Measurements from ENCODE around the gene EML1.
A peak's percentile ranks its signal among the peaks of the same experiment; 100 is the strongest.

The EML1 gene

DNA sequence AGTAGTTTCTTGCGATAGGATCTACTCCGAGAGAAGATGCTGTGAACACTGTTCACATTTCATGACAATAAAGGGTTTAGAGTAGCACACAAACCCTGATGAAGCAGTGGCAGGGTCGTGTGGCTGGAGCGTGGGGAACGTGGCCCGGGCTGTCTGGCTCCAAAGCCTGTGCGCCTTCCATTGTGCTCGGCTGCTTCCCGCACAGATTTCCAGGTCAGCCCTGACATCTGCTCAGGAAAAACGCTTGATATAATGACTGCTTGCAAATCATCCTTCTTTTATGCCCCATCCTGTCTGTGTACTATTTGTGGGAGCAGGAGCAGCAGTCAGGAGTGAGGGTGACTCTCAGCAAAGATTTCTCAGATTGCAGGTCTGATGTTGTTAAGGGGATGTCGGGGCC is 78.6 kb downstream of the EML1 start:
- H3K36me3 ChIP-seq (ENCODE audit: insufficient read depth, low read length) = no peaks in the 10 kb centered on the region
- no peak overlapping the region for H3K9ac ChIP-seq (ENCODE audit: low read length)
- H3K4me3 ChIP-seq (ENCODE audit: low read depth in 1 of 2, low read length in 2 of 2) = no peak overlapping the region
- H3K27ac ChIP-seq (ENCODE audit: low read depth, low read length) = no peak overlapping the region
- no peaks in the 10 kb centered on the region for H3K9me3 ChIP-seq (ENCODE audit: low read length)
- H3K27me3 ChIP-seq (ENCODE audit: control insufficient read depth in 1 of 2, insufficient read depth in 2 of 2, low read length in 2 of 2) = no peaks in the 10 kb centered on the region
- no peaks in the 10 kb centered on the region for H3K4me1 ChIP-seq (ENCODE audit: insufficient read depth, low read length)

DNA sequence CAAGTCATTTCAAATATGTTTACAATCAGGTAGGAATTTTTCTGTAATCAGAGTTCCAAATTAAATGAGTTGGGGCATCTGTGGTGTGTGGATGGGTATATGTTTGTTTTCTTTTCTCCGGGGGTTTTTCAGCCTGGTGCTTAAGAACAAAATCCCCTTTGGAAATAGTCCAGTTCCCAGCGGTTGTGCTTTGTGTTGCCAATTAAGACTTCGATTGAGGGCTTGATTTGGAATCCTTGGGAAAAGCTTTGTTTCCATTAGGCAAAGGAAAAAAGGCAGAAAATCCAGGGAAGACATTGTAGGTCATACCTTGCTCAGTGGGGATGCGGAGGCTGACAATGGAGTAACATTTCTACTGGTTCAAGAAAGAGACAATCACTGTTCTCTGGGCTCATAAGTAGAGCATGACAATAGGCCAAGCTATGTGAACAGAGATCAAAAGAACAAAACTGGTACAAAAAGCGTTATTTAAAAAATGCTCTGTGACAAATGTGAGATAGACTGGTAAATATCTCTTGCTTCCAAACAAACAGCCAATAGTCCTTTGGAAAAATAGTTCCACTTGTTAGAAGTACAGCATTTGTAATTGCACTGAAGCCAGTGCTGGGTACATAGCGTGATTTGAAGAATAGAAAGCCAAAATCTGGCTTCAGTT is 79.7 kb downstream of the EML1 start:
- Histone ChIP-seq H3K4me1 (ENCODE audit: insufficient read depth, low read length) (no peaks in the 10 kb centered on the region), H3K36me3 (ENCODE audit: insufficient read depth, low read length) (no peaks in the 10 kb centered on the region), H3K9me3 (ENCODE audit: low read length) (no peaks in the 10 kb centered on the region), H3K27ac (ENCODE audit: low read depth, low read length) (no peak overlapping the region), H3K4me3 (ENCODE audit: low read depth in 1 of 2, low read length in 2 of 2) (no peak overlapping the region), H3K9ac (ENCODE audit: low read length) (no peak overlapping the region), H3K27me3 (ENCODE audit: control insufficient read depth in 1 of 2, insufficient read depth in 2 of 2, low read length in 2 of 2) (no peaks in the 10 kb centered on the region)

DNA sequence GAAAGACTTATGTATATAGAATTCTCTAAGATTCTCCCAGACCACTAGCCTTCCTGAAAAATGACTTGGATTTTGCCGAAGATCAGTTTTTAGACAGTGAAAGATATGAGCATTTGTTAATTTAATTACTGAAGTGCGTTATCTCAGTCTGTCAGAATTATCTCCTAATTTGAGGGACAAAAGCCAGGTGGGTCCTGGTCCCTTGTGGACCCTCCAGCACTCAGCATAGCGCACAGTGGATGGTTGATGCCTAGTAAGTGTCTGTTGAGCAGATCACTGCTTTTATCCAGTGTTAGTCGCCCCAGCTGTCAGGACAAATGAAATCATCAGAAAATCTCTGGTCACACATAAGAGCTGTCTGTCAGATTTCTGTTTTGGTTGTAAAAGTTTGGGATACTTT is 80.4 kb downstream of the EML1 start:
- H3K9ac ChIP-seq (ENCODE audit: low read length) = no peak overlapping the region
- no peaks in the 10 kb centered on the region for H3K36me3 ChIP-seq (ENCODE audit: insufficient read depth, low read length)
- H3K27me3 ChIP-seq (ENCODE audit: control insufficient read depth in 1 of 2, insufficient read depth in 2 of 2, low read length in 2 of 2) = no peaks in the 10 kb centered on the region
- H3K4me1 ChIP-seq (ENCODE audit: insufficient read depth, low read length) = no peaks in the 10 kb centered on the region
- no peaks in the 10 kb centered on the region for H3K9me3 ChIP-seq (ENCODE audit: low read length)
- H3K4me3 ChIP-seq (ENCODE audit: low read depth in 1 of 2, low read length in 2 of 2) = no peak overlapping the region
- H3K27ac ChIP-seq (ENCODE audit: low read depth, low read length) = no peak overlapping the region

DNA sequence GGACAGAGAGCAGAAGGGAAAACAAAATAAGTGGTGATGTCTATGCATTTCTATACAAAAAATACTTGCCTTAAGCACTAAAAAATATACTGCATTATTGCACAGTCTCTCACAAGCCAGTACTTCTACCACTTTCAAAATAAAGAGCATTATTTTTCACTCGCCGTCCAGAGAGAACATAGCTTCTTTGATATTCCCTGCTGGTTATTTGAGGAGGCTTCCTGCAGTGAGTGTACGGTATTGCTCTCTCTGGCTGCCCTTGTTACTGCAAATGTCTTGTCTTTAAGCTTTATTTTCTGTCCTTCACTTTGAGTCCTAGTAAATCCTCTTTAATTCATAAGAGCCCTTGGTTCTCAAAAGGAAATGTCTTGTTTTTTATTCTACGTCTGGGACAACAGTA is 81.1 kb downstream of the EML1 start:
- no peaks in the 10 kb centered on the region for H3K9me3 ChIP-seq (ENCODE audit: low read length)
- H3K9ac ChIP-seq (ENCODE audit: low read length) = no peak overlapping the region
- H3K36me3 ChIP-seq (ENCODE audit: insufficient read depth, low read length) = no peaks in the 10 kb centered on the region
- H3K4me1 ChIP-seq (ENCODE audit: insufficient read depth, low read length) = peaks cover under 1% of the 10 kb centered on the region
- H3K27me3 ChIP-seq (ENCODE audit: control insufficient read depth in 1 of 2, insufficient read depth in 2 of 2, low read length in 2 of 2) = no peaks in the 10 kb centered on the region
- no peak overlapping the region for H3K27ac ChIP-seq (ENCODE audit: low read depth, low read length)
- no peak overlapping the region for H3K4me3 ChIP-seq (ENCODE audit: low read depth in 1 of 2, low read length in 2 of 2)

DNA sequence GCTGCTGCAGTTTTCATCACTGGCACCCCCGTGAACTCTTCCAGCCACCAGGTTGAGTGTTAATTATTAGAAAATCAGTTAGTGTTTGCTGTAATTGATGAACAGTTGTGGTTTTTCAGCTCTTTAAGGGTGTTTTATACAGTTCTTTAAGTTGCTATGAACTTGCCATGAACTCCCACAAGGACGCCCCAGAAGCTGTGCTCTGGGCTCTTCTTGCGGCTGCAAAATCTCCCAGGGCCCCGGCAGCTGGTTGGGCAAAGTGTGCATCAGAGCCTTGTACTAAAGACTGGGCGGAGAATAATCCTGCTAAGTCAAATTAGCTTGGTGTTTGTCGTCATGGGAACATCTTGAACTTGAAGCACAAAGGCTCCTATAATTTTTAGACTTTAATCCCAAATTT is 82.2 kb downstream of the EML1 start:
- peaks cover 12% of the 10 kb centered on the region for H3K4me1 ChIP-seq (ENCODE audit: insufficient read depth, low read length)
- H3K27me3 ChIP-seq (ENCODE audit: control insufficient read depth in 1 of 2, insufficient read depth in 2 of 2, low read length in 2 of 2) = no peaks in the 10 kb centered on the region
- H3K4me3 ChIP-seq (ENCODE audit: low read depth in 1 of 2, low read length in 2 of 2) = no peak overlapping the region
- H3K36me3 ChIP-seq (ENCODE audit: insufficient read depth, low read length) = no peaks in the 10 kb centered on the region
- no peak overlapping the region for H3K9ac ChIP-seq (ENCODE audit: low read length)
- H3K9me3 ChIP-seq (ENCODE audit: low read length) = no peaks in the 10 kb centered on the region
- H3K27ac ChIP-seq (ENCODE audit: low read depth, low read length) = no peak overlapping the region

DNA sequence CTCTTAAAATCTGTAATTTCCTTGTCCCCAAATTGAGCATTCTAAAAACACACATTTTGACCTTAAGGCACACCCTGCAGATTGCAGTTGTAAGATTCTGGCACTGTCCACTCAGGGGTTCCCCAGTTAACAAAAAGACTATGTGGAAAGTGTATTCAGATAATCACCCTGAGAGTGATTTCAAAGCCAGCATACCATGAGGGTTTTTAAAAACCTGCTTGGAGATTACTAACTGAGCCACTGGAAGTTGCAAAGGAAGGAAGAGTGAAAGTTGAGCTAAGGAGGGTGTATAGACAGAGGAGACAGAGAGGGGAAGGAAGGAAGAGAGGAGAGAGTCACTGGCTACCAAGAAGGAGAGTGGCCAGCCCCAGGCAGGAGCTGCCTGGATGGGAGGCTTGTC is 82.6 kb downstream of the EML1 start:
- no peaks in the 10 kb centered on the region for H3K9me3 ChIP-seq (ENCODE audit: low read length)
- H3K4me1 ChIP-seq (ENCODE audit: insufficient read depth, low read length) = peaks cover 16% of the 10 kb centered on the region
- no peaks in the 10 kb centered on the region for H3K36me3 ChIP-seq (ENCODE audit: insufficient read depth, low read length)
- H3K4me3 ChIP-seq (ENCODE audit: low read depth in 1 of 2, low read length in 2 of 2) = no peak overlapping the region
- no peak overlapping the region for H3K9ac ChIP-seq (ENCODE audit: low read length)
- no peak overlapping the region for H3K27ac ChIP-seq (ENCODE audit: low read depth, low read length)
- H3K27me3 ChIP-seq (ENCODE audit: control insufficient read depth in 1 of 2, insufficient read depth in 2 of 2, low read length in 2 of 2) = no peaks in the 10 kb centered on the region

DNA sequence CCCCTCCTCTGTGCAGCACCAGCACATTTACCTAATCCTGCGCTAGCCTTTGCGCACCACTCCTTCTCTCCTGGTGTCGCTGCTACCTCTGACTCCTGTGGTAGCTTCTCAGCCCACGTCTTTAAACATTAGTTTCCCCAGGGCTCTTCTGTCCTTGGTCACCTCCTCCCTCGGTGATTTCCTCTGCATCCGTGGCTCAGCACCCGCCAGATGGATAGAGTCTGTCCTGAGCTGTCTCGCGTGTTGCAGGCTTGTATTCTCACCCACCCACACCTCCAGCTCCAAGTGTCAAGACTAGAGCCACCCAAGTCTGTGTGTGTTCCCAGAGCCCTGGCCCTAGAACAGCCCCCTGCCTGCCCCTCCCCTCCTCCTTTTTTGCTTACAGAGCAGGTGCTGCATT is 83.2 kb downstream of the EML1 start:
- Histone ChIP-seq H3K36me3 (ENCODE audit: insufficient read depth, low read length) (no peaks in the 10 kb centered on the region), H3K9ac (ENCODE audit: low read length) (no peak overlapping the region), H3K27ac (ENCODE audit: low read depth, low read length) (no peak overlapping the region), H3K27me3 (ENCODE audit: control insufficient read depth in 1 of 2, insufficient read depth in 2 of 2, low read length in 2 of 2) (no peaks in the 10 kb centered on the region), H3K4me3 (ENCODE audit: low read depth in 1 of 2, low read length in 2 of 2) (no peak overlapping the region), H3K4me1 (ENCODE audit: insufficient read depth, low read length) (peaks cover 21% of the 10 kb centered on the region), H3K9me3 (ENCODE audit: low read length) (no peaks in the 10 kb centered on the region)

DNA sequence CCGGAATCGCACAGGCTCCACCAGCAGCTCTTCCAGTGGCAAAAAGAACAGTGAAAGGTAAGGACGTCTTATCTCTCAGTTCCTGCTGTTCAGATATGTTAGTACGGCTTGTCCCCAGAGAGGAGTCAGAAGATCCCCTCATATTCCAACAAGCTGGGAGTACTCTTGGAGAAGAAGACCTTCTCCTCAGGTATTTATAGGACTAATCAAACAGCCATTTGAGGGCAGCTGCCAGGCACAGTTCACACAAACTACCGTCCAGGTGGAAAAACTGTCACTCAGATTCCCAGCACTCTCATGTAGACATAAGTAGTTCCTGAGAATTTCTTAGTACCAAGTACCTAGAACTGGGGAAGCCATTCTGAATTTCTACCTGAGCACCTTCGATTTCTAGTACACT is 85.3 kb downstream of the EML1 start:
- no peak overlapping the region for H3K27ac ChIP-seq (ENCODE audit: low read depth, low read length)
- H3K4me1 ChIP-seq (ENCODE audit: insufficient read depth, low read length) = peaks cover 21% of the 10 kb centered on the region
- H3K36me3 ChIP-seq (ENCODE audit: insufficient read depth, low read length) = no peaks in the 10 kb centered on the region
- no peak overlapping the region for H3K4me3 ChIP-seq (ENCODE audit: low read depth in 1 of 2, low read length in 2 of 2)
- no peaks in the 10 kb centered on the region for H3K27me3 ChIP-seq (ENCODE audit: control insufficient read depth in 1 of 2, insufficient read depth in 2 of 2, low read length in 2 of 2)
- no peak overlapping the region for H3K9ac ChIP-seq (ENCODE audit: low read length)
- H3K9me3 ChIP-seq (ENCODE audit: low read length) = no peaks in the 10 kb centered on the region

DNA sequence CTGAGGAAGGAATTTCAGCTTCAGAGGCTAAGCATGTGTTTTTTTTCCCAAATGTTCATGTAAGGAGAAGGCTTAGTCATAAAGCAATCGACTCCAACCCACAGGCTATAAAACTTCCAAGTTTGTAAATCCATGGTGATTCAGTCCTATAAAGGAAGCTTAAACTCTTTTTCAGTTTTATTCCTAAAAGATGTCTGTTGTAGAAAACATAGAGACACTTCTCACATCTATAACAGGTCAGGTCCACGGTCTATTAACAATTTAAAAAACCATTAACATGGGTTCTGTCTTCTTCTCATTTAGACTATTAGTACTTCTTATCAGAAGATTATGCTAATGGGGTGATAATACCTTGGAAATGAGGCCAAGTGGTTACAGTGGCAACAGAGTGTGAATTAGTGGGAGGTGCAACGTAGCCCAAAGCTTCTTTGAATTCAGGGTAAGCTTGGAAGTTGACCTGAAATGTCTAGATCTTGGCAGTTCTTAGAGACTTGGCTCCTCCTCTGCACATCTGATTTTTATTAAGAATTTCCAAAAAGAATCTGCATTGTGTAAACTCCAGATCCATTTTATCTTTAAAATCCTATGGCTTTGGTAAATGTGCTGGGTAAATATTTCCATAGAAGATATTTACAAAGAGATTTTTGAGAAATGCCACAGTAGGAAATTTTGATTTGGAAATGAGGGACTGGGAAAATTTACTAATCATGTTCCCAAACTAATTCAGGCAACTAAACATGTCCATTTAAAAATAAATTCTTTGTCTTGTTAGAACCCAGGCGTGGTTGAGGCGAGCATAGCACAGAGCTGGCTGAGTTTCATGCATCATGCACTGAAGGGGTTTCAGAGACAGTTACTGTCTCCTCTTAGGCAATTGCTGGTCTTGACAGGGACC is 86.4 kb downstream of the EML1 start:
- Histone ChIP-seq H3K9me3 (ENCODE audit: low read length) (no peaks in the 10 kb centered on the region), H3K9ac (ENCODE audit: low read length) (no peak overlapping the region), H3K27me3 (ENCODE audit: control insufficient read depth in 1 of 2, insufficient read depth in 2 of 2, low read length in 2 of 2) (no peaks in the 10 kb centered on the region), H3K36me3 (ENCODE audit: insufficient read depth, low read length) (peaks cover 6% of the 10 kb centered on the region), H3K27ac (ENCODE audit: low read depth, low read length) (peak overlapping the region; percentile 2), H3K4me1 (ENCODE audit: insufficient read depth, low read length) (peaks cover 21% of the 10 kb centered on the region), H3K4me3 (ENCODE audit: low read depth in 1 of 2, low read length in 2 of 2) (no peak overlapping the region)

DNA sequence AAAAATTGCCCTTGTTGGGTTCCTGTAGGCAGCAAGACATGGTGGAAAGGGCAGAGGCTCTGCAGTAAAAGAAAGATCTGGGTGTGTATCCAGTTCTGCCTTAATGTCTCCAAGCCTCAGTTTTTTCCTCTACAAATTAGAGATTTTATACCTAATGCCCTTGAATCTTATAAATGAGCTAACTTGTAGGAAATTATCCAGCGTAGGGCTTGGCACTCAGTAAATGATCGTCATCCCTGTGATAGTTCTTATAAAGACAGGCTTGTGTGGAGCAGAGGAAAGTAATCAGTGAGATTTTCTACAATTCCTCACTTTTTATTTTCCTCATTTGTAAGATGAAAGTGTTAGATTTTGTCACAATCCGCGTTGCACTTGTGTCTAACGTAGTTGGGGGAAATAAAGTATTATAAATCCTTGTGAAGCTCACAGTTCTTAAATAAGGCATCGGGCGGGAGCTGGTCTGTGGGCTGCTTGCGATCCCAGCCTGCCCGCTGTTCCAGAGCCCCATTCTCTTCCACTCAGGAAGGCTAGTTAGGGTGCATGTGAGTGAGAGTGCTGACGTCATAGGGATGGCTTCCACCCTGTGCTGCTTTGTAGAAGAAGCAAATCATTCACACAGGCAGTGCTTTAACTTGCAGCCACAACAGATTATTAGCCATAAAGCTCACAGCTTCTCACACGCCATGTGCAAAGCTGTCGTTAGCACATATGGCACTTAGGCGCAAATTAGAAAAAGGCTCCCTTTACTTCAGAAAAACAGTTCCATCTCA is 87.6 kb downstream of the EML1 start:
- Histone ChIP-seq H3K9me3 (ENCODE audit: low read length) (no peaks in the 10 kb centered on the region), H3K4me3 (ENCODE audit: low read depth in 1 of 2, low read length in 2 of 2) (no peak overlapping the region), H3K4me1 (ENCODE audit: insufficient read depth, low read length) (peaks cover 21% of the 10 kb centered on the region), H3K9ac (ENCODE audit: low read length) (no peak overlapping the region), H3K27me3 (ENCODE audit: control insufficient read depth in 1 of 2, insufficient read depth in 2 of 2, low read length in 2 of 2) (no peaks in the 10 kb centered on the region), H3K27ac (ENCODE audit: low read depth, low read length) (peak overlapping the region; percentile 2), H3K36me3 (ENCODE audit: insufficient read depth, low read length) (peaks cover 6% of the 10 kb centered on the region)

DNA sequence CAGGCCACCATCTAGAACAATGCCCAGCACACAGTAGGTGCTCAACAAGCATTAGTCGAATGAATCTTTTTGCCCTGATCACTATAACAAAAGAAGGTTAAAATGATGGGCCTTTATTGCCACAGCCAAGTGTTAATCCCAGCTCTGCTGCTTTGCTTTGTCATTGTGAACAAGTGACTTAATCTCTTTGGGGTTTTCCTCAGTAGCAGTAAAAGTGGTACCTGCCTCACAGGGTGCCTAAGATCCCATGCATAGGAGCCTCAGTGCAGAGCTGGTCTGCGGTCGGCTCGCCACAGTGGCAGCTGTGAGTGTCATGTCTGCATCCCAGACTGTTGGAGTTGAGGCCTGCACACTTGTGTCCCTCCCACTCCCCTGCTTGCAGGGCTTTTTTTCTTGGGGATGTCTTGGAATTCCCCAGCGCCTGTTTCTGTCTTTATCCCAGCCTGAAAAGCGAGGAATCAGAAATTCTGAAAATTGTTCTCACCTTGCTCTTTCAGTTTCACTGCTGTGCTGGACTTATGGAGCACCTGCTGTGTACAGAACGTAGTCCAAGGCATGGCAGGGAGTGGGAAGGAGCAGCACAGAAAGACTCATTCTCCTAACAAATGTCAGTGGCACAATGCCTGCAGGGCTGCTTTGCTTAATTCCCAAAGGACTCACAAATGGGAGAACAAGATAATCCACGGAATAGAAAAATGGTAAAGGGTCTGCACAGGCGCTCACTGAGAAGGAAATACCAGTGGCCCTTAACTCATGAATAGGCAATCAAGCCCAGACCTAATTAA is 90.8 kb downstream of the EML1 start:
- Histone ChIP-seq H3K27ac (ENCODE audit: low read depth, low read length) (no peak overlapping the region), H3K4me1 (ENCODE audit: insufficient read depth, low read length) (peaks cover 21% of the 10 kb centered on the region), H3K36me3 (ENCODE audit: insufficient read depth, low read length) (peaks cover 6% of the 10 kb centered on the region), H3K27me3 (ENCODE audit: control insufficient read depth in 1 of 2, insufficient read depth in 2 of 2, low read length in 2 of 2) (no peaks in the 10 kb centered on the region), H3K9ac (ENCODE audit: low read length) (no peak overlapping the region), H3K4me3 (ENCODE audit: low read depth in 1 of 2, low read length in 2 of 2) (no peak overlapping the region), H3K9me3 (ENCODE audit: low read length) (no peaks in the 10 kb centered on the region)

All from muscle layer of colon (tissue), 2 donors.